Stomach (tissue), 9 donors: ENCODE results near the gene TGFBI. TPM values are rescaled to one million over a fixed set of nuclear protein-coding genes. Genes with fewer than 3 reads are reported as not detected.

Source experiments
- DNase-seq, 2 donors: peaks; one replicate each; pipeline versions ENCODE4 v3.0.0 to v3.0.0-alpha.2; 2013 to 2019
- H3K27ac ChIP-seq, 5 donors: fragments of 200-600 bp in 4 of 5; sonication (generic) in 4 of 5; one replicate each; pipeline ENCODE4 v1.5.1; 2013 to 2019; ENCODE audit warnings: mild to moderate bottlenecking in 1 of 5, moderate library complexity in 1 of 5
- H3K27me3 ChIP-seq, 3 donors: fragments of 200-600 bp; sonication (generic); one replicate each; pipeline ENCODE4 v1.5.1; 2017 to 2019; ENCODE audit warnings: mixed run types in 1 of 3
- H3K36me3 ChIP-seq, 4 donors: fragments of 200-600 bp; sonication (generic); 1 replicate in 3 of 4; 2 replicates in 1 of 4; pipeline ENCODE4 v1.5.1; 2016 to 2019
- H3K4me1 ChIP-seq, 4 donors: fragments of 200-600 bp; sonication (generic); one replicate each; pipeline ENCODE4 v1.5.1; 2016 to 2019
- H3K4me3 ChIP-seq, 4 donors: fragments of 200-600 bp; sonication (generic) in 3 of 4; one replicate each; pipeline ENCODE4 v1.5.1; 2016 to 2019; ENCODE audit warnings: mild to moderate bottlenecking in 1 of 4
- H3K9me3 ChIP-seq, 4 donors: fragments of 200-600 bp; sonication (generic); one replicate each; pipeline ENCODE4 v1.5.1; 2016 to 2019
- EP300 ChIP-seq: sonication (generic); formaldehyde crosslinking; IDR thresholded peaks from one replicate; pipeline ENCODE4 v1.6.1; 2017; ENCODE audit warnings: antibody characterized with exemption
- POLR2A ChIP-seq, 4 donors: fragments of 450-650 bp; IDR thresholded peaks; one replicate each; pipeline ENCODE4 v1.6.1; 2016; ENCODE audit warnings: antibody characterized with exemption in 4 of 4, control low read depth in 2 of 4, mild to moderate bottlenecking in 1 of 4, moderate library complexity in 1 of 4
- POLR2AphosphoS5 ChIP-seq, 3 donors: sonication (generic); formaldehyde crosslinking; IDR thresholded peaks; one replicate each; pipeline ENCODE4 v1.6.1; 2016; ENCODE audit warnings: antibody characterized with exemption in 3 of 3
- WGBS, 5 donors: extraction: QIAGEN DNeasy Blood & Tissue Kit in 3 of 5; methylation state at CpG; one replicate each; pipeline versions ENCODE4 v1.1.5 to v1.1.7; 2013 to 2018; 5-methylcytosine and 5-hydroxymethylcytosine counted together
- intact Hi-C: fragments of 100-400 bp; cut with DNase I; formaldehyde crosslinking; loops from one replicate; pipeline ENCODE4 v1.15.1; 2023; ENCODE audit warnings: low total_unique reads
- polyA plus RNA-seq, 3 donors: library from polyadenylated mRNA; stranded (reverse); fragments of 200-250 nt; gene quantifications; one replicate each; pipeline ENCODE4 v1.2.3, GENCODE V29; 2013
- total RNA-seq, 5 donors: library from RNA; depleted of rRNA; stranded (reverse); fragments of >200 nt; gene quantifications; one replicate each; pipeline versions ENCODE4 v1.1.0 to v1.2.3, GENCODE V29; 2014 to 2016
- TF ChIP-seq, protein P1 (sequence below), 7 experiments: fragments of 450-650 bp in 4 of 7; fragments of 200-600 bp in 3 of 7; sonication (generic) in 3 of 7; IDR thresholded peaks; one replicate each; pipeline ENCODE4 v1.5.1; 2016 to 2019; ENCODE audit warnings: antibody characterized with exemption in 7 of 7, control low read depth in 2 of 7, mild to moderate bottlenecking in 1 of 7
- donor health status: healthy with polysubstance abuse.
- donor health status: Bipolar disorder and iron deficiency.
- donor health status: healthy.

TGFBI gene
- total and polyA plus RNA-seq, 8 donors: 24.5 to 180 (median 62.2) TPM

GRCh38 chr5:136005476-136005875, 23.3 kb upstream of the TGFBI start:
- Histone ChIP-seq H3K27ac (peak overlapping the region in 2 of 5 donors; percentile 48 to 67), H3K9me3 (no peaks in the 10 kb centered on the region), H3K4me3 (no peak overlapping the region), H3K4me1 (peaks cover 0 to 27% (median 5%) of the 10 kb centered on the region in 4 donors), H3K36me3 (no peaks in the 10 kb centered on the region), H3K27me3 (no peaks in the 10 kb centered on the region)
- no peak for DNase-seq
- WGBS, 5 donors: 39 to 51% (median 46%) methylated on average over 7 to 9 of the region's 9 CpGs
- TF ChIP-seq, protein P1, sequence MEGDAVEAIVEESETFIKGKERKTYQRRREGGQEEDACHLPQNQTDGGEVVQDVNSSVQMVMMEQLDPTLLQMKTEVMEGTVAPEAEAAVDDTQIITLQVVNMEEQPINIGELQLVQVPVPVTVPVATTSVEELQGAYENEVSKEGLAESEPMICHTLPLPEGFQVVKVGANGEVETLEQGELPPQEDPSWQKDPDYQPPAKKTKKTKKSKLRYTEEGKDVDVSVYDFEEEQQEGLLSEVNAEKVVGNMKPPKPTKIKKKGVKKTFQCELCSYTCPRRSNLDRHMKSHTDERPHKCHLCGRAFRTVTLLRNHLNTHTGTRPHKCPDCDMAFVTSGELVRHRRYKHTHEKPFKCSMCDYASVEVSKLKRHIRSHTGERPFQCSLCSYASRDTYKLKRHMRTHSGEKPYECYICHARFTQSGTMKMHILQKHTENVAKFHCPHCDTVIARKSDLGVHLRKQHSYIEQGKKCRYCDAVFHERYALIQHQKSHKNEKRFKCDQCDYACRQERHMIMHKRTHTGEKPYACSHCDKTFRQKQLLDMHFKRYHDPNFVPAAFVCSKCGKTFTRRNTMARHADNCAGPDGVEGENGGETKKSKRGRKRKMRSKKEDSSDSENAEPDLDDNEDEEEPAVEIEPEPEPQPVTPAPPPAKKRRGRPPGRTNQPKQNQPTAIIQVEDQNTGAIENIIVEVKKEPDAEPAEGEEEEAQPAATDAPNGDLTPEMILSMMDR (IDR thresholded peaks at IDR 0.05): no peak
- TF ChIP-seq EP300 (no peak), POLR2AphosphoS5 (IDR thresholded peaks at IDR 0.05) (no peak), POLR2A (IDR thresholded peaks at IDR 0.05) (no peak)
- intact Hi-C loops: no loop called here

- peaks cover 2 to 27% (median 6%) of the 10 kb centered on the region in 4 donors for H3K4me1 ChIP-seq
- H3K27ac ChIP-seq: peak overlapping the region in 4 of 5 donors; percentile 22 to 67 (median 47)
- DNase-seq: no peak
- H3K36me3 ChIP-seq: no peaks in the 10 kb centered on the region
- intact Hi-C loops: no loop called here
- TF ChIP-seq, protein P1 (IDR thresholded peaks at IDR 0.05): no peak
- TF ChIP-seq EP300: no peak
- no peak for TF ChIP-seq POLR2A (IDR thresholded peaks at IDR 0.05)
- TF ChIP-seq POLR2AphosphoS5 (IDR thresholded peaks at IDR 0.05): peak in 1 of 3 donors; percentile 60
- H3K27me3 ChIP-seq: no peaks in the 10 kb centered on the region
- no peaks in the 10 kb centered on the region for H3K9me3 ChIP-seq
- WGBS, 5 donors: 59 to 71% (median 61%) methylated on average over 11 of the region's 11 CpGs
- H3K4me3 ChIP-seq: no peak overlapping the region
These were observed 22.6 kb upstream of the TGFBI start for GRCh38 chr5:136006164-136006563.

DNA sequence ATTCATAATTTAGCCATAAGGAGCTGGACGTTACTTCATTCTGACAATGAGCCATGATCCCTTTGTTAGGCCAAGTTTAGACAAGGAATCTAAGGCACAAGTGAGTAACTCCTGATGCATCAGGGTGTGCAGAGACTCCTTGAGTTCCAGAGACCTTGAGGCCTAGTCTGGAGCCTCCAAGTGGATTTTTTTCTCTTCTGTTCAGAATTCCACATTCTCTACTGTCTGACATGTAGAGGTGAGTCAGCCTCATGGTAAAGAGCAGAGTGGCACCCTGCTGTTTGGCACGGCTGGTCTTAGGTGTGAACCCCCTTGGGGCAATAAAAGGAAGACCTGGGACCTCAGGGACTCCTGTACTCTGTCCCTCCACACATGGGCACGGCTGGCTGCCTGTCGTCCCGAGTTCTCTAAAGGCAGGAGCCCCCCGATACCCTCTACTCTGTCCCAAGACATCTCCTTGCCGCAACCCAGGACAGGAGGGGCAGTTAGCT, 22.0 kb upstream of the TGFBI start:
- Histone ChIP-seq H3K36me3 (no peaks in the 10 kb centered on the region), H3K27ac (peak overlapping the region in 4 of 5 donors; percentile 22 to 68 (median 44)), H3K27me3 (no peaks in the 10 kb centered on the region), H3K4me3 (no peak overlapping the region), H3K9me3 (no peaks in the 10 kb centered on the region), H3K4me1 (peaks cover under 1 to 27% (median 9%) of the 10 kb centered on the region in 4 donors)
- TF ChIP-seq, protein P1 (IDR thresholded peaks at IDR 0.05): no peak
- no peak for TF ChIP-seq EP300
- peak in 1 of 3 donors; percentile 11 for TF ChIP-seq POLR2AphosphoS5 (IDR thresholded peaks at IDR 0.05)
- no peak for TF ChIP-seq POLR2A (IDR thresholded peaks at IDR 0.05)
- 77 to 86% (median 82%) methylated on average over 7 of the region's 7 CpGs for WGBS, 5 donors
- intact Hi-C loops: no loop called here
- no peak for DNase-seq

- peak overlapping the region in 3 of 5 donors; percentile 43 to 68 (median 46) for H3K27ac ChIP-seq
- no peaks in the 10 kb centered on the region for H3K9me3 ChIP-seq
- intact Hi-C loops: no loop called here
- H3K36me3 ChIP-seq: no peaks in the 10 kb centered on the region
- DNase-seq: no peak
- WGBS, 5 donors: 75 to 88% (median 86%) methylated on average over 4 of the region's 4 CpGs
- H3K27me3 ChIP-seq: no peaks in the 10 kb centered on the region
- no peak overlapping the region for H3K4me3 ChIP-seq
- peaks cover 0 to 28% (median 12%) of the 10 kb centered on the region in 4 donors for H3K4me1 ChIP-seq
- no peak for TF ChIP-seq EP300
- TF ChIP-seq, protein P1 (IDR thresholded peaks at IDR 0.05): no peak
- no peak for TF ChIP-seq POLR2AphosphoS5 (IDR thresholded peaks at IDR 0.05)
- TF ChIP-seq POLR2A (IDR thresholded peaks at IDR 0.05): no peak
These were observed 21.5 kb upstream of the TGFBI start for GRCh38 chr5:136007271-136007670.
